Rectal smooth muscle tissue (tissue), 1 donor: ENCODE data around the gene AKAP9.
"Not testable (repeated sequence)": the region's sequence is repeated elsewhere in the genome, so short reads cannot be mapped to it uniquely, and the experiment has no call there.

Source experiments
- H3K27ac ChIP-seq: one replicate; pipeline ENCODE4 v1.7.0; 2013; ENCODE audit warnings: low read depth, low read length, inconsistent platforms
- H3K27me3 ChIP-seq: one replicate; pipeline ENCODE4 v1.7.0; 2013; ENCODE audit warnings: low read length; ENCODE audit not compliant: control insufficient read depth, insufficient read depth
- H3K36me3 ChIP-seq: one replicate; pipeline ENCODE4 v1.7.0; 2013; ENCODE audit warnings: low read length; ENCODE audit not compliant: control insufficient read depth, insufficient read depth
- H3K4me1 ChIP-seq: one replicate; pipeline ENCODE4 v1.7.0; 2013; ENCODE audit warnings: low read length; ENCODE audit not compliant: control insufficient read depth, insufficient read depth
- H3K4me3 ChIP-seq: one replicate; pipeline ENCODE4 v1.7.0; 2013; ENCODE audit warnings: low read length
- H3K9ac ChIP-seq: one replicate; pipeline ENCODE4 v1.7.0; 2013; ENCODE audit warnings: low read length

Gene AKAP9

DNA sequence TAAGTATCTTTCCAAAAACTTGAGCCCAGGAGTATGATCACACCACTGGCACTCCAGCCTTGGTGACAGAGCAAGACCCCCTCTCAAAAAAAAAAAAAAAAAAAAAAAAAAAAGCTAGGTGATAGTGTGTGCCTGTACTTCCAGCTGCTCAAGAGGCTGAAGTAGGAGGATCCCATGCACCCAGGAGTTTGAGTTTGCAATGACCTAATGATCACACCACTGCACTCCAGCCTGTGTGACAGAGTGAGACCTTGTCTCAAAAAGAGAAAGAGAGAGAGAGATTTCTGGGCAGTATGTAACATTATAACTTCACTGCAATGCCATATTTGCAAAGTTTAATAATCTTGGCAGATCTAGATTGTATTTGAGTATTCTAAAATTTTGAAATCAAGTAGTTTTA lies 47.6 kb downstream of the AKAP9 start:
- Histone ChIP-seq H3K9ac (no peak overlapping the region), H3K27me3 (no peaks in the 10 kb centered on the region), H3K27ac (no peak overlapping the region), H3K4me1 (no peaks in the 10 kb centered on the region), H3K4me3 (no peak overlapping the region), H3K36me3 (peaks cover 2% of the 10 kb centered on the region)

DNA sequence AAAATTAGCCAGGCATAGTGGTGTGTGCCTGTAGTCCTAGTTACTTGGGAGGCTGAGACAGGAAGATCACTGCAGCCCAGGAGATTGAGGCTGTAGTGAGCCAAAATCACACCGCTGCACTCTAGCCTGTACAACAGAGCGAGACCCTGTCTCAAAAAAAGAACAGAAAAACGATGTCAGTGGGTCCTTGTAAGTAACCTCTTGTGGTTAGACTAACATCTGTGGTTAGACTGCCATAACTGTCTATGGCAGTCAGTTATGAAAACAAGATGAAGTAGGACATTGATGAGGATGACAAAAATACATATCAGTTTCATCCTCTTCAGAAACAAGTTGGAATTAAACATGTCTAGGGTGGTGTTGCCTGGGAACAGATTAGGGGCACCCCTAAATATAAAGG lies 53.3 kb downstream of the AKAP9 start:
- H3K36me3 ChIP-seq: peaks cover 13% of the 10 kb centered on the region

DNA sequence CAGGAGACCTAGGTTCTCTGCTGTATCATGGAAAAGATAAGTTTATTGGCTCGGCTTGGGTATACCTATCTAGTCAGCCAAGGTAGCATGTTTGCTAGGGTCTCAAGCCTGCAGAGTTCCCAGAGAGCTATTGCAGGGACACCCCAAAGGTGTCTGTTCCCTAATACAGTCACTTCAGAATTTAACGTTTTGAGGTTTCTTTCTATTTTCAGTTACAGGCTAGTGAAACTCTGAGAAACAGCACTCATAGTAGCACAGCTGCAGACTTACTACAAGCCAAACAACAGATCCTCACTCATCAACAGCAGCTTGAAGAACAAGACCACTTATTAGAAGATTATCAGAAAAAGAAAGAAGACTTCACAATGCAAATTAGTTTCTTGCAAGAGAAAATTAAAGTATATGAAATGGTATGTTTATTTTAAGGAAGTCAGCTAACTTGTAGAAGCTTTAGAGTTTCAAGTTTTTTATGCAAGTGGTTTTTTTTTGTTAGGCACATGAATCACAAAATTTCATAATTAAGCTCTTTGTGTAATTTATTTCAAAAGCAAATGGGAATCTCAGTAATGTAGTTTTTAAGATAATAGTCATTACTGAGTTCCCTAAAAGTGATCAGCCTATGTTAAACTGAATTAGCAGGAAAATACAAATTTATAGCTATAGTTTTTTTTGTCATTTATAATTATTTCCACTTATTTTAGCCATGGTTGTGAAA lies 54.9 kb downstream of the AKAP9 start:
- Histone ChIP-seq H3K4me3 (no peak overlapping the region), H3K27me3 (no peaks in the 10 kb centered on the region), H3K27ac (no peak overlapping the region), H3K4me1 (no peaks in the 10 kb centered on the region), H3K9ac (no peak overlapping the region), H3K36me3 (peaks cover 13% of the 10 kb centered on the region)

More for the DNA sequence above, 53.3 kb downstream of the AKAP9 start:
- no peak overlapping the region for H3K27ac ChIP-seq
- H3K4me3 ChIP-seq: no peak overlapping the region
- no peaks in the 10 kb centered on the region for H3K27me3 ChIP-seq
- H3K9ac ChIP-seq: no peak overlapping the region
- no peaks in the 10 kb centered on the region for H3K4me1 ChIP-seq

DNA sequence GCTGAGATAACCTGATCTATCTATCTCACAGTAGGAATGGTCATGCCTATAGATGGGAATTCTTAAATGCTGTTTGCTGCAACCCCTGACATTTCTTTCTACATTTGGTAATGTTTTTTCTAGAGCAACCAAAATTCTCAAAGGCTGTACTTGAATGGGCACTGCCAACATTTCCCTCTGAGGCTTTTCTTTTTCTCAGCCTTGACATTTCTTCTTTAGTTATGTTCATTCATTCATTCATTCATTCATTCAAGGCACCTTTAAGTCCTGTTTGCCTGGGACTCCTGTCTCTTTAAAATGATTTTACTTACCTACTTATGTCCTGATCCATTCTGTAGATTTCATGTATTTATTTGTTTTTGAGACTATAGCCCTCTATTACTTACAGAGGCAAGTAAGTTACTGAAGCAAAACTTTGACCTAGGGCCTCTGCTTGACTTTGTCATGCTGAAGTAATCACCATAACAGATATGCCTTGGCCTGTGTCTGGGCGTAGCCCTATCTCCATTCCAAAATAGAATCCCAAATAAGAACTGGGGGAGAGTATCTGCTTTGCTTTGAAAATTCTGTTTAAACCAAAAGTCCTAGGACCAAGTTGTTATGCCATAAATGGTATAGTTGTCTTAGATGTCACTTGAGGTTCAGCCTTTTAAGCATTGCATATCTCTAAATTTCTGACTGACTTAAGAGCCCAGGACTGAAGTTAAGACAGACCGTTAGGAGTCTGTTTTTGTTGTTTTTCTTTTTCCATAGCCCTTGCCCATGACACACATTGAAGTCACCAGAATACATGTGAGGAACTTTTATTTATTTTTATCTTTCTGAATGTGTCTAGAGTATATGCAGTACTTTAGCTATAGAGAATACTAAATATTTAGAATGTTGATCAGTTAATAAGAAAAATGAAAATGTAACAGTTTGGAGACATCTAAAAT lies 59.2 kb downstream of the AKAP9 start:
- Histone ChIP-seq H3K4me3 (no peak overlapping the region), H3K9ac (no peak overlapping the region), H3K36me3 (peaks cover 7% of the 10 kb centered on the region), H3K27ac (no peak overlapping the region), H3K27me3 (no peaks in the 10 kb centered on the region), H3K4me1 (no peaks in the 10 kb centered on the region)

DNA sequence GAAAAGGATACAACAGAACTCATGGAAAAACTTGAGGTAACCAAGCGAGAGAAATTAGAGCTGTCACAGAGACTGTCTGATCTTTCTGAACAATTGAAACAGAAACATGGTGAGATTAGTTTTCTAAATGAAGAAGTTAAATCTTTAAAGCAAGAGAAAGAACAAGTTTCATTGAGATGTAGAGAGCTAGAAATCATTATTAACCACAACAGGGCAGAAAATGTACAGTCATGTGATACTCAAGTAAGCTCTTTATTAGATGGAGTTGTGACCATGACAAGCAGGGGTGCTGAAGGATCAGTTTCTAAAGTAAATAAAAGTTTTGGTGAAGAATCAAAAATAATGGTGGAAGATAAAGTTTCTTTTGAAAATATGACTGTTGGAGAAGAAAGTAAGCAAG lies 62.1 kb downstream of the AKAP9 start:
- no peak overlapping the region for H3K9ac ChIP-seq
- H3K4me3 ChIP-seq: no peak overlapping the region
- peaks cover 4% of the 10 kb centered on the region for H3K36me3 ChIP-seq
- H3K27ac ChIP-seq: no peak overlapping the region
- no peaks in the 10 kb centered on the region for H3K4me1 ChIP-seq
- no peaks in the 10 kb centered on the region for H3K27me3 ChIP-seq

DNA sequence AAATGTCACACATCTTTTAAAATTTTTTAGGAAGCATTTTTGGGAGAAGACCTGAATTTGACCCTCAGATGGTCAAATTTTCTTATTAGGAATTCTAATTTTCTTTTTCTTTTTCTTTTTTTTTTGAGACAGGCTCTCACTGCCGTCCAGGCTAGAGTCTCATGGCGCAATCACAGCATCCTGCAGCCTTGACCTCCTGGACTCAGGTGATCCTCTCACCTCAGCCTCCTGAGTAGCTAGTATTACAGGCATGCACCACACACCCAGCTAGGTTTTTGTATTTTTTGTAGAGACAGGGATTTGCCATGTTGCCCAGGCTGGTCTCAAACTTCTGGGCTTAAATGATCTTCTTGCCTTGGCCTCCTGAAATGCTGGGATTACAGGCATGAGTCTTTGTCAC lies 65.4 kb downstream of the AKAP9 start:
- no peak overlapping the region for H3K9ac ChIP-seq
- no peaks in the 10 kb centered on the region for H3K4me1 ChIP-seq
- no peaks in the 10 kb centered on the region for H3K36me3 ChIP-seq
- no peak overlapping the region for H3K27ac ChIP-seq
- no peaks in the 10 kb centered on the region for H3K27me3 ChIP-seq
- H3K4me3 ChIP-seq: no peak overlapping the region

DNA sequence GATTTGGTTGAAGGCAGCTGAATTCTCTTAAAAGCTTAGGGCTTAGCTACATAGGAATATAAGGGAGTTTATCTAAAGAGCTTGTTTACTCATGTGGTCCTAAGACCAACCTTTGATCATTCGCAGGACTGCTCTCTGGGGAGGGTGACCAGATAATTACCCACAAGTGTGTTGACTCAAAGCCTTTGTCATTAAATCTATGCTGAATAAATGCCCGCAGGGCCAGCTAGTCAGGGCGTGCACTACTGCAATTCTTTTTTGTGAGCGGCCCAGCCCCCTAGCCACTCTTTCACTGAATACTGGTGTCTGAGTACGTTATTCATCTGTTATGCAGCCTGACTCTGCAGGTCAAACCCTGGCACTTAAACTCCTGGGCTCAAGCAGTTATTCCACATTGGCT lies 69.6 kb downstream of the AKAP9 start:
- Histone ChIP-seq H3K4me1 (no peaks in the 10 kb centered on the region), H3K36me3 (peaks cover 2% of the 10 kb centered on the region), H3K9ac (no peak overlapping the region), H3K27ac (no peak overlapping the region), H3K4me3 (no peak overlapping the region), H3K27me3 (no peaks in the 10 kb centered on the region)

DNA sequence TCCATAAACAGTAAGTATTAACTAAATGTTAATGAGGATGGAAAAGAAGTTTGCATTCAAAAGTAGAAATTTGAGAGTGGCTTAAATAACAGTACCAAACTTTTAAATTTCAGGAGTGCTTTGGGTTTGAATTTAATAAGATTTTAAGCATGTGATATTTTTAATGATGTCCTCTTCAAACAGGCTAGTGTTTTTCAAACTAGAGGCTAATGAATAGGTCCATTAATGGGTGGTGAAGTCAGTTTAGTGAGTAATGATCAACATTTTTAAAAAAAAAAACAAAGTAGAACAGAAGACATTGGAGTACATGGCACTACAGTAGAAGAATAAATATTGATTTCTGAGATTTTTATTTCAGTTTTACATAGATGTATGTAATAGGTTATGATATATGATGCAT lies 72.9 kb downstream of the AKAP9 start:
- H3K27me3 ChIP-seq: no peaks in the 10 kb centered on the region
- no peak overlapping the region for H3K27ac ChIP-seq
- H3K4me1 ChIP-seq: no peaks in the 10 kb centered on the region
- no peak overlapping the region for H3K9ac ChIP-seq
- H3K4me3 ChIP-seq: no peak overlapping the region
- peaks cover 2% of the 10 kb centered on the region for H3K36me3 ChIP-seq

DNA sequence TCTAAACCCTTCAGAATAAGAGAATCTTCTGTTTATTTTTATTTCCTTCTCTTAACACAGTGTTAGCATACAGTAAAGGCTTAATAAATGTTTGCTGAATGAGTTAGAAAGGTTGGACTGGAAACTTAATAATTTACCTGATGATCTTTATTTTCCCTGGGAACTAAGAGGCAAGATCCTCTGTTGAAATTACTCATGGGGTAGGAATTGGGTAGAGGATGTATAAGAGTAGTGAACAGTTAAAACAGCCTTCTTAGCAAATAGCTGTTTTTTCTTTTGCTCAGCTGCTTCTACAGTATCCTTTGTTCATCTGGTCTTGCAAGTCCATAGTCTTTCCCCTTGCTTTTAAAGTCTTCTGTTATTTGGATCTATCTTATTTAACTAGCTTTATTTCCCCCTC lies 80.0 kb downstream of the AKAP9 start:
- Histone ChIP-seq H3K36me3 (peaks cover 7% of the 10 kb centered on the region), H3K27ac (no peak overlapping the region), H3K9ac (no peak overlapping the region), H3K27me3 (no peaks in the 10 kb centered on the region), H3K4me3 (no peak overlapping the region), H3K4me1 (no peaks in the 10 kb centered on the region)

DNA sequence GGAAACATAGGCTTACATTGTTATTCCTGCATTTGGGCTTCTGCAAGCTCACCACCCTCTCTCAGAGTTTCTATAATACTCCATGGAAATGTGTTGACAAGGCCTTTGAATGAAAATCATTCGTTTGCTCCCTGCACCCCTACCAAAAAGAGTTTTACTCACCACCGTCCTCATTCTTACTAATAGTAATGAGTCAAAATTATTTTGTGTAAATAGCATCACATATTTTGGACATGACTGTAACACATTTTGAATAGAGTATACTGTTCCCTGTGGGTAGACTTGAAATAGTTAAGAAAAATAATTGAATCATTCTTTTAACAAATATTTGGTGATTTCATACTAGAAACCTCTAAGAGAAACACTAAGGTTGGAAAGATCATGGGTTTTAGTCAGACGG lies 84.6 kb downstream of the AKAP9 start:
- Histone ChIP-seq H3K4me1 (no peaks in the 10 kb centered on the region), H3K27ac (no peak overlapping the region), H3K4me3 (no peak overlapping the region), H3K27me3 (no peaks in the 10 kb centered on the region), H3K36me3 (peaks cover 4% of the 10 kb centered on the region), H3K9ac (no peak overlapping the region)

DNA sequence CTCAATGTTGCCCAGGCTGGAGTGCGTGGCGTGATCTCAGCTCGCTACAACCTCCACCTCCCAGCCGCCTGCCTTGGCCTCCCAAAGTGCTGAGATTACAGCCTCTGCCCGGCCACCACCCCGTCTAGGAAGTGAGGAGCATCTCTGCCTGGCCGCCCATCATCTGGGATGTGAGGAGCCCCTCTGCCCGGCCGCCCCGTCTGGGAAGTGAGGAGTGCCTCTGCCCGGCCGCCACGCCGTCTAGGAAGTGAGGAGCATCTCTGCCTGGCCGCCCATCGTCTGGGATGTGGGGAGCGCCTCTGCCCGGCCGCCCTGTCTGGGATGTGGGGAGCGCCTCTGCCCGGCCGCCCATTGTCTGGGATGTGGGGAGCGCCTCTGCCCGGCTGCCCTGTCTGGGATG lies 86.0 kb downstream of the AKAP9 start:
- H3K27ac ChIP-seq, H3K4me1 ChIP-seq, H3K36me3 ChIP-seq, H3K27me3 ChIP-seq, H3K4me3 ChIP-seq, H3K9ac ChIP-seq: not testable (repeated sequence)

DNA sequence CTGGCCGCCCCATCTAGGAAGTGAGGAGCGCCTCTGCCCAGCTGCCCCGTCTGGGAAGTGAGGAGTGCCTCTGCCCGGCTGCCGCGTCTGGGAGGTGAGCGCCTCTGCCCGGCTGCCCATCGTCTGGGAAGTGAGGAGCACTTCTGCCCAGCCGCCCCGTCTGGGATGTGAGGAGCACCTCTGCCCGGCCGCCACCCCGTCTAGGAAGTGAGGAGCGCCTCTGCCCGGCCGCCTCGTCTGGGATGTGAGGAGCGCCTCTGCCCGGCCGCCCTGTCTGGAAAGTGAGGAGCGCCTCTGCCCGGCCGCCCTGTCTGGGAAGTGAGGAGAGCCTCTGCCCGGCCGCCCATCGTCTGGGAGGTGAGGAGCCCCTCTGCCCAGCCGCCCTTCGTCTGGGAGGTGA lies 86.5 kb downstream of the AKAP9 start:
- H3K9ac ChIP-seq, H3K4me3 ChIP-seq, H3K36me3 ChIP-seq, H3K27ac ChIP-seq, H3K27me3 ChIP-seq, H3K4me1 ChIP-seq: not testable (repeated sequence)

DNA sequence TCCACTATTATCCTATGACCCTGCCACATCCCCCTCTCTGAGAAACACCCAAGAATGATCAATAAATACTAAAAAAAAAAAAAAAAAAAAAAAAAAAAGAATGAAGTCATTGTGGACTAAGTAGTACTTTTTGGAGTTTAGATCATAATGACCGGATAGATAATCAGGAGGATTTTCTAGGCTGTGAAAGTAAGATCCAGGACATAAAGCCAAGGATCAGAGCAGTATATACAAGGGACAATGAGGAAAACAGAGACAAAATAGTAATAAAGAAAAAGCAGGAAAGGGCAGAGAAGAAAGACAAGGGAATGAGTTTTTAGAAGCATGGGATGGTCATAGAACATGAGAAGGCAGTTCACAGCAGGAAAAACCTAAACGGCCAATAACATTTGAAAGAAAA lies 87.6 kb downstream of the AKAP9 start:
- Histone ChIP-seq H3K9ac (no peak overlapping the region), H3K27me3 (no peaks in the 10 kb centered on the region), H3K27ac (no peak overlapping the region), H3K4me3 (no peak overlapping the region), H3K4me1 (no peaks in the 10 kb centered on the region), H3K36me3 (peaks cover 3% of the 10 kb centered on the region)
